ENCODE measurements around the gene PSG6.
"Not testable (repeated sequence)": the region's sequence is repeated elsewhere in the genome, so short reads cannot be mapped to it uniquely, and the experiment has no call there.

The PSG6 gene

GRCh38 chr19:42906162-42906561, 11.5 kb downstream of the PSG6 start:
- not testable (repeated sequence) for DNase-seq

- DNase-seq, result not testable (repeated sequence)
These were observed 17.1 kb downstream of the PSG6 start for GRCh38 chr19:42900561-42900960.

GRCh38 chr19:42899674-42900073, 18.0 kb downstream of the PSG6 start:
- not testable (repeated sequence) for DNase-seq

DNA sequence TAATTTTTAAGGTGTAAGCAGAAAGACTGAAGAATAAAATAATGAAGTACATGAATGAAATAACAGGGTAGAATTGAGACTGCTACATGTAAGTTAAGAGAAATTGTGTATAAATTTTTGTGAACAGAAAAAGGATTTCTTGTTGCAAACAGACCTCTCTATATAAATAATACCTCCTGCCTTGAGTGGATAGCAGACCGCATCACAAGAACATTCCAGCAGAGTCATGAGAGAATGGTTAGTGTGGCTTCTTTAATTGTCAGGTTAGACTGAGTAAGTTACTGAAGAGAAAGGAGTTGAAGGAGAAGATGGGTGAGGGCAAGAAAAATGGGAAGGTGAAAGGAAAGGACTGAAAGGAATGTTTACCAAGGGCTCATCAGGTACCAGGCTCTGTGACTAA, 18.6 kb downstream of the PSG6 start:
- not testable (repeated sequence) for DNase-seq

GRCh38 chr19:42898656-42899055, 19.0 kb downstream of the PSG6 start:
- DNase-seq, result not testable (repeated sequence)

DNA sequence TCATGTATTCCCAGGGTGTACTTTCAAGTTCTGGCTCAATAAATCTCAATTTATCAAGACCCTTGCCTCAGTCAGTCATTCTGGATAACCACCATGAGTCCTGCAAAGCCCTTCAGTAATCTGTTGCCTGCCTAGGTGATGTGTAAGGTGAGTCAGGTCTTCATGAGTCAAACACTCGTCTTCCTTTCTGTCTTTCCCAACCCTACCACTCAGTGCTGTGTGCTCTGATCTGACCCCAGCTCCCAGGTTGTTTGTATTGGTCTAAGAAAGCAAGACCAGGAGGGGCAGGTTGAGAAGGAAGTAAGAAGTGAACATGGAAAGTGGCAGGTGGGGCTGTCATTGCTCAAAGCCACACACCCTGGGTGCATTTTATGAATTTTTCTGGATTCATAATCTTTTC, 20.0 kb downstream of the PSG6 start:
- DNase-seq, result not testable (repeated sequence)

- not testable (repeated sequence) for DNase-seq
These were observed 27.2 kb downstream of the PSG6 start for GRCh38 chr19:42890446-42890845.

DNA sequence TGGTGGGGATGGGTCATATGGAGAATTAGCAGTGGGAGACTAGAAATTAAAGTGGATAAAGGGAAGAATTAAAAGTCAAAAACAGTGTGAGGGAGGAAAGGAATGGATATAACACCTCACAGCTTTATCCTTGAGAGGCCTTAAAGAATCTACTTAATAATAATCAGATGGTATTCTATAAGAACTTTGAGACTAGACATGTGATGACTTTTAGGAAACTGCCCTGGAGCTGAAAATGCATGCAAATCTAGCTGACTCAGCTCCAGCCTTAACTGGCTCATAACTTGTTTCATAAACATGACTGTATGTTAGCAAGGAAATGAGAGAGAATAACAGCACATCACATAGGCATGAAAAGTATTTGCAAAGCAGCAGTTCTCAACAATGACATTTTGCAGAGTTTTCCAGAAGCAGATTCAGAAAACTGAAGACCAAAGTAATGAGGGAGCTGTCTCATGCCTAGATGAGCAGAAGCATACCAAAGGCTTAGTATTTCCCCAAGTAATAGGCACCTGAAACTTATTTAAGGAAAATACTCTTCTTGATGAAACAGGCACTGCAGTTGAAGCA, 29.7 kb downstream of the PSG6 start:
- not testable (repeated sequence) for DNase-seq

- DNase-seq, result not testable (repeated sequence)
These were observed 35.0 kb downstream of the PSG6 start for GRCh38 chr19:42882730-42883129.

GRCh38 chr19:42882010-42882409, 35.7 kb downstream of the PSG6 start:
- DNase-seq, result not testable (repeated sequence)

DNA sequence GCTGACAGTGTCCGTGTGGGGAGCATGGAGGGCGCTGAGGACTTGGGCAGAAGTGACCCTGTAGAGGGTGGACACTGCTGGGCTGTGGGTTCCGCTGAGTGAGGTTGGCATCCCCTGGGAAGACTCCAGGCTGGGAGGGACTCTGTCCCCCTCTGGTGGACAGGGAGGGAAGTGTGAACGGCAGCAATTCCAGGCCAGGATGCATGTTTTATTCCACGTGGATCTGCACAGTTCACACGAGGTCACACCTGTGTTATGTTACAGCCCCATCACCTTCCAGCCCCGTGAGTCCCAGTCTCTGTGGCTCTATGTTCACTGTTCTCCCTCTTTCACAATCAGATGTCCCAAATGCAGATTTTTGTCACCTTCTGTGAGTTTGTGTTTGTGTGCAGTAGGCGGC, 36.4 kb downstream of the PSG6 start:
- DNase-seq, result not testable (repeated sequence)

DNA sequence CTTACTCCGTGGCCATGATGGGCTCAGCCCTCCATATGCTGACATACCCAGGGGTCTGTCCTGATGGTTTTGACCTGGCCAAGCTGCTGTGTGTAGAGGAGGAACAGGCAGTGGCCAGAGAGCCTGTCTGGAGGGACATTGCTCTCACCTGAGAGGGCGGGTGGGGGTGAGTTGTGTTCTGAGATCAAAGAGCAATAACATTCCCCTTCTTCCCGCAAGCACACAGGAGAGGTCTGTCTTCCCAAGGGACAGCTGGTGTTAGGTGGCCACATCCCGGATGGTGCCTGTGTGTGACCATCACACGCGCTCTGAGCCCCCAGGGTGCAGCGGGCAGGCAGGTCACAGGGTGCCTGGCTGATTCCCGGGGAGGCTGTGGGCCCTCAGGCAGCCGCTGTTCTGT, 37.1 kb downstream of the PSG6 start:
- DNase-seq, result not testable (repeated sequence)

DNA sequence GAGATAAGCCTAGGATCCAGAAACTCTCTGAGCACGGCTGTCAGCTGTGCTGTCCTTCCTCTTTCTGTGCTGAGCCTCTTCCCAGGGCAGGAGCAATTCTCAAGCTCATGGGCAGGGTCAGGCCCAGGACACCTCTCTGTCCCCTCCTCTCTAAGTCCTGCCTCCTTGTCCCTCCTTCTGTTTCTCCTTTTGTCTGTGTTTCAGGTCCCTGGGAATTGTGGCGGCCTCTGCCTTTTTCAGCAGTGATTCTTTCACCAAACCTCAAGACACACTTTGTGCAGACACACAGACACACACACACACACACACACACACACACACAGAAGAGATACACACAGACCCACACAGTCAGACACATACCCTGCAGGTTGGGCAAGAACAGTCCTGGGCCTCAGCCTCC, 38.1 kb downstream of the PSG6 start, which contains the start of gene PSG1:
Gene PSG1 (minus strand): TSS at position 101 of the 400 bp plus-strand sequence. CDS start 132 bp downstream, outside the sequence.
- DNase-seq, result no peak

- not testable (repeated sequence) for DNase-seq
These were observed 41.1 kb downstream of the PSG6 start for GRCh38 chr19:42876596-42876995.

GRCh38 chr19:42875881-42876280, 41.8 kb downstream of the PSG6 start:
- DNase-seq, result not testable (repeated sequence)

DNA sequence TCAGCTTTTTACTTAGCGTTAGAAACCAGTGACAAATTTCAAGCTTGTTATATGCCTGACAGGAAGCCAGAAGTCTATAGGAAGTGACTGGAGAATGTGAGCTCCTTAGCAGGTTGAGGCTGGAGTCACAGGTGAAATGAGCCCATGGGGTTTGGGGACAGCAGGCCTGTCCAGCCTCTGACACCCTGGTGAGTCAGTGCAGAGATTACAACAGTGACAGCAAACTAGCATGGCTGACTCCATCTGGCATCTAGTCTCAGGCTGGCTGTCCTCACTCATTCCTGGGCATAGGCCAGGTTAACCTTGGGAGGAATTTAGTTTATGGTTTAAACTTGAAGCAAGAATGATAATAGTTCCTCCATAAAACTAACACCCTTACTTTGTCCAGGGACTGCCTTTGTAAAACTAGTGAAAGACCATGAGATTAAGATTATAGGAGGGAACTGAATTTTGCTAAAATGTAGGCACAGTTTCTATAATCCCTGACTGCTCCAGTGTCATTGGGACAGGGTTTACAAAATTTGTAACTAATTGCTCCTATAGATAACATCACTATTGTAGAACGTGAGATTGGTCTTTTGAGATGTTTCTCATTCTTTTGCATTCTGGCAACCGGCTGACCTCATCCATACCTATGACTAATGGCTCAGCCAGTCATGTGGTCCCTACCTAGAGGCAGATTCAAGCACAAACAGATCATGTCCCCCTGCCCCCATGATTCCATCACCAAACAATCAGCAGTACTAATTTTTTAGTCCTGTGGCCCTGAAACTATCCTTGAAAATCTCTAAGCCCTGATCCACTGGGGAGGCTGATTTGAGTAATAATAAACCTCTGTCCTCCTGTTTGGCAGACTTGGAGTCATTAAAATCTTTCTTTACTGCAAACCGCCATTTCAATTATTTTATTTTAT, 42.5 kb downstream of the PSG6 start:
- not testable (repeated sequence) for DNase-seq

- not testable (repeated sequence) for DNase-seq
These were observed 43.6 kb downstream of the PSG6 start for GRCh38 chr19:42874136-42874535.

GRCh38 chr19:42872608-42873007, 45.1 kb downstream of the PSG6 start:
- DNase-seq, result no peak

- no peak for DNase-seq
These were observed 60.2 kb downstream of the PSG6 start for GRCh38 chr19:42857544-42857867.

DNA sequence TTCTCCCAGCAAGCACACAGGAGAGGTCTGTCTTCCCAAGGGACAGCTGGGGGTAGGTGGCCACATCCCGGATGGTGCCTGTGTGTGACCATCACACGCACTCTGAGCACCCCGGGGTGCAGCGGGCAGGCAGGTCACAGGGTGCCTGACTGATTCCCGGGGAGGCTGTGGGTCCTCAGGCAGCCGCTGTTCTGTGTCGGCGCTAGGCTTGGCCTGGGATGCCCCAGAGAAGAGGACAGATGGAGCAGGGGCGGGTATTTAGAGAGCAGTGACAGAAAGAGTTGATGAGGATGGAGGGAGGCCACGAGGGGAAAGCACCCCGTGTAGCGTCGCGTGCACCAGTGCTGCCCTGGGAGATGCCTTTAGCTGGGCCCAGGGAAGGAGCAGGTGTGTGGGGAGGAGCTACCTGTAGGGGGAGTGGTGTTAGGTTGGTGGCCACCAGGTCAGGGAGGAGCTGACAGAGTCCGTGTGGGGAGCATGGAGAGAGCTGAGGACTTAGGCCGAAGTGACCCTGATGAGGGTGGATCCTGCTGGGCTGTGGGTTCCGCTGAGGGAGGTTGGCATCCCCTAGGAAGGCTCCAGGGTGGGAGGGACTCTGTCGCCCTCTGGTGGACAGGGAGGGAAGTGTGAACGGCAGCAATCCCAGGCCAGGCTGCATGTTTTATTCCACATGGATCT, 60.7 kb downstream of the PSG6 start:
- DNase-seq, result not testable (repeated sequence)

DNA sequence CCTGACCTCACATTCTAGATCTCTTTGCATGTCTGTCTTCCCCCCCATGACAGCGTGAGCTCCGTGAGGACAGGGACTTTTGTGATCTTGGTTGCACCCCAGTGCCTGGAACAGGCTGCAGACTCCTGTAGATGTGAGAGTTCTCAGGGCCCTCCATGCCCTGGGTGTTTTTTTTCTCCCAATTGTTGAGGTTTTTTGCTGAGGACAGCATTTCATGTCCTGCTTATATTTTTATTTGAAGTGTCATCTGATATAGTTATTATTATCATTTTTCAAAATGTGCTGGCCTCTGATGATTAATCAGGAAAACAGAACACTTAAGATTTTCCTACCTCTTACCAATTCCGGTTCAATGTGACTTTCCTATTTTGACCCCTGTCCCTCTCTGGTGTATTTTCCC, 62.9 kb downstream of the PSG6 start:
- not testable (repeated sequence) for DNase-seq

DNA sequence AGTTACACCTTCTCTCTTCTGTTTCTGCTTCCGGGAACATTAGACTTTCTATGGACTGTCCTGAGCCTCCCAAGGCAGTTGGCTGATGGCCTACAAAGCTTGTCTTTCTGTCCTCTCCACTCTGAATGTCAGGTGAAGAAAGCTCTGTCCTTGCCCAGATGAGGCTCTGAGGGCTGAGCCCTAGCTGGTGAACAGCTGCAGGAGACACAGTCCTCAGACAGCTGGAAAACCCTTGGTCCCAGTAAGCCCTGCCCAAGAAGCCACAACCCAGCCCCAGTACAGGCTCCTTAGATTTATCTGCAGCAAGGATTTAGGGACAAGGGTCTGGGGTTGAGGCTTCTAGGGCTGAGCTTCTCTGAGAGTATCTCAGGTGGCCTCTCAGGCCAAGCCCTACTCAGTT, 64.5 kb downstream of the PSG6 start:
- not testable (repeated sequence) for DNase-seq

DNA sequence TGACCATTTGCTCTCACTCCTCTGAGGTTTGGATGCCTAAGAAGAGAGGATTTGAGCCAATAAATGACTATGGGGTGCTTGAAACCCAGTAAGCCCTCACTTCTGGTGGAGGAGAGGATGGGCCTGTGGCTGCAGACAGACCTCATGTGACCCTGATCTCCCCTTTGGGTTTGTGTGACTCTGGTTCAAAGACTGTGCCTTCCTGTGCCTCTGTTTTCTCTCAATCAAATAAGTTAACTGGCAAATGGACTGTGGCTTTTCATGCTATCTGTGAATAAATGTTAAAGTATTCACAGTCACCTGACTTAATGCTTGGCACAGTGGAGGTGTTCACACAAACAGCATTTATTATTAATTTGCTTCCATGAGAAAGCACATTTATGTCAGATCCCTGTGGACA, 64.9 kb downstream of the PSG6 start:
- DNase-seq, result not testable (repeated sequence)
